GM19455 (cell line): ENCODE results near the gene PEF1.

Source experiments
- ATAC-seq: cut with Tn5 transposase; IDR thresholded peaks from one replicate; pipeline ENCODE4 v1.9.1; 2021; ENCODE audit not compliant: unreplicated experiment

PEF1 gene

DNA sequence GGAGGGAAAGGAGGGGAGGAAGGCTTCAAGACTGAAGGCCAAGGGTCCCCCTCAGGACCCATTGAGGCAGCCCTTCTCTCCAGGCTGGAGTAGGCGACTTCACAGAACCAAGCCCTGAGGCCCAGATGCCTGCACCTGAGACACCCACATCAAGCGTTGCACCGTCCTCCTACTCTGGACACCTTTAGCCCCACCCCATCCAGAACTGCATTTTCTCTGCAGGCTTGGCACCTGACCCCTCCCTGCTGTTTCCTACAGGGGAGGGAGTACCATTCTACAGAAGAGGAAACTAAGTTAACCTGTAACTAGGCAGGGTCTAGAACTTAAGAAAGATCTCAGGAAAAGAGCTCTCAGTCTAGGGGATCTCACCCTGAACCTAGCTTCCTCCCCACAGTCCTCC lies 12.0 kb downstream of the PEF1 start:
- no peak for ATAC-seq

DNA sequence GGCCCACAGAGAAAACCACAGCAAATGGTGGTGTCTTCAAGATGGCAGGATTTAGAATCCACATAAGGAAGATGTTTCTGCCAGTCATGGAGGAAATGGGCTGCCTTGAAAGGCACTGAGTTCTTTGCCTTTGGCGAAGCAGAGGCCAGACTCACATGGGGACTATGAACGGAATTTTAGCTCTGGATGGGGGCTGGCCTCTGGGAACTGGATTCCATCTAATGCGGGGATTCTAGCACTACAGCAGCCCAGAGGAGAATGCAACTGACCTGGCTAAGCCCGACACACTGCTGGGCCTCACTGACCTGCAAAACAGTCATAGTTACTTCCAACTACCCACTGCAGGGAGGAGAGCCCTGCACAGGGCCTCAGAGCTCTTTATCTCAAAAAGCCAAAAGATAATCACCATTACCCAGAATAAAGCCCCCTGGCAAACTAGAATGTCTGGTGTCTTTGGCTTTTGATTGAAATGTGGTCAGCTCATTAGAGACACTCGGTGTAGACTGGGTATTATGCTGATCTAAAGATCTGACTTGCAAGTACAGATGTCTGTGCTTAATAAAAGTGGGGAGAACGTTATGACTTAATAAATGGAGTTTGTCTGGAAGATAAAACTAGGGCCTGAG lies 15.6 kb downstream of the PEF1 start:
- no peak for ATAC-seq

DNA sequence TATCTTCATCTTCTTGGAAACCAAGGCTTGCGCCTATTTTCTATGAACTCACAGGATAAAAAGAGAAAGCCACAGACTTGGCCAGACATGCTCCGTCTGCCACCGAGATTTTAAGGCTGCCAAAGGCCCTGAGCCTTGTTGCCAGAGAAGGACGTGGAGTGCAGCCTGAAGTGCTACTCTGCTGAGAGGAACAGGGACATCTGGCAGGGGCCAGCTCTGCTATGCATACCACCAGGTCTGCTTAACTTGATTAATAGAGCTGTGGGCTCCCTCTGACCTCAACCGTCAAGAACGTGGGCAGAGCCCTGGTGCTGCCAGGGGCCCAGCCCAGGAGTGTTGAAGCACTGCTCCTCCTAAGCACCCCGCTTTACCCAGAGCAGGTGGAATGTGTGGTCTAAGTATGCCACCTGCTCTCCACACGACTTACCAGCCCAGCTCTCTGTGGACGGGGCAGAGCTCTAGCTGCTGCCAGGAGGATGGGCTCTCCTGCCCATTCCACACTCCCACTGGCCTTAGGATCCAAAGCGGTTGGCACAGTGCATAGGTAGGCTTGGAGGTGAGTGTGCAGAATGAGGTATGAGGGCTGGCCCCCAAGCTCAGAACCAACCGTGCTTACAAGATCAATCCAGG lies 16.6 kb downstream of the PEF1 start:
- ATAC-seq, result no peak

- no peak for ATAC-seq
Measured at GRCh38 chr1:31627301-31627929, 17.3 kb downstream of the PEF1 start.

DNA sequence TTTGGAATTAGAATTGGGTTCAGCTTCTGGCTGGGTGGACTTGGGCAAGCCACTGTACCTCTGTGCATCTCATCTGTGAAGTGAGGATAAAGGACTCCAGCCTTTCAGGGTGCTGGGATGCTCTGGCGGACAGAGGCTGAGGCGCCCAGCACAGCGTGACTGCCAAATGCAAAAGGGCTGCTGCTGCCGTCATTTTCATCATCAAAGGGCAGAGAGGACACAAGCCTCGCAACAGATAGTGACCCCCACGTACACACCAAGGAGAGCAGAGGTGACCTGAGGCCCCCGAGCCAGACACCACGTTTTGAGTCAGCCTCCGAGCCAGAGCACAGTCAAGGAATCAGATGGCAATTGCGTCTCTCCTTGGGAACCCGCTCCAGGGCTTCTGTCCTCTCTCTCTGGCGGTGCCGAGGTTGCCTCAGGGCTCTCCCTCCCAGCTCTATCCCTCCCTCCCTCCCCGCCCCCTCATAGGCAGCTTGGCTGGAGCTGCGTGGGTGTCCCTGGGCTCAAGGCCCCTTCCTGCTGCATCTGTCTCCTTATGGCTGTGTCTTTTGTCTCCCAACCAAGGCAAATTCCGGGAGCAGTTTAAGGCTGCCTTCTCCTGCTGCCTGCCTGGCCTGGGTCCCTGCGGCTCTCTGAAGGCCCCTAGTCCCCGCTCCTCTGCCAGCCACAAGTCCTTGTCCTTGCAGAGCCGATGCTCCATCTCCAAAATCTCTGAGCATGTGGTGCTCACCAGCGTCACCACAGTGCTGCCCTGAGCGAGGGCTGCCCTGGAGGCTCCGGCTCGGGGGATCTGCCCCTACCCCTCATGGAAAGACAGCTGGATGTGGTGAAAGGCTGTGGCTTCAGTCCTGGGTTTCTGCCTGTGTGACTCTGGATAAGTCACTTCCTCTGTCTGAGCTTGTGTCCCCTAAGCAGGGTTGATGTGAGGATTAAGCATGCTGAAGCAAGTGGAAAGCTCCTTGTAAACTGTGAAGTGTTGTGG lies 18.2 kb downstream of the PEF1 start:
- ATAC-seq, result no peak

GRCh38 chr1:31625561-31626222 lies 19.0 kb downstream of the PEF1 start:
- ATAC-seq, result no peak

DNA sequence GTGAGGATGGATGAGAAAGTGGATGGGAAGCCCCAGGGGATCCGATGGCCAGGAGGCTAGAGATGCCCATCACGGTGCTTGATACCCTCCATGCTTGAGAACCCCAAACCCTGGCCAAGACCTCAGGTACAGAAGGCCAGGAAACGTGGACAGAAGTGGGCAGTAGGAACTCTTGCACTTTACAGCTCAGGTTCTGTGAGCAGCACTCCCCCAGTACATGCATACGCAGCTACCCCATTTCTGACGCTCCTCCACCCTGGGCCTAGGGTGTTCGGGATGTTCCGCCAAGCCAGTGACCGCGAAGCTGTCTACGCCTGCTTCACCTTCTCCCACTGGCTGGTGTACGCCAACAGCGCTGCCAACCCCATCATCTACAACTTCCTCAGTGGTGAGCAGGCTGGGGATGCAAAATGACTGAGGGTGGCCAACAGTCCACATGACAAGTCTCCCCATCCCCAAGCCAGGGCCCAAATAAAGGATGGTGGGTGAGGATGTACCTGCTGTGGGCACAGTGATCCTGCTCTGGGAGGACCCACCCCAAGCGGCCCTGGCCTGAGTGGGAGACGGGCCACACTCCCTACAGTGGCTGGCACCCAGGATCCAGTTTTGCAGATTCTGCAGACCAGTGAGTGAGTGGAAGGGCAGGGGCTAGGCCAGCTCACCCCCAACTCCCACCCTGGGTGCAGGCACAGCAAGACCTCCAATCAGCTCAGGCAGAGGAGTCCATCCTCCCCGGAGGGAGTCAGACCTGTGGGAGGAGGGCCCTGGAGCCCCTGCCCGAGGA lies 19.8 kb downstream of the PEF1 start:
- ATAC-seq, result no peak

DNA sequence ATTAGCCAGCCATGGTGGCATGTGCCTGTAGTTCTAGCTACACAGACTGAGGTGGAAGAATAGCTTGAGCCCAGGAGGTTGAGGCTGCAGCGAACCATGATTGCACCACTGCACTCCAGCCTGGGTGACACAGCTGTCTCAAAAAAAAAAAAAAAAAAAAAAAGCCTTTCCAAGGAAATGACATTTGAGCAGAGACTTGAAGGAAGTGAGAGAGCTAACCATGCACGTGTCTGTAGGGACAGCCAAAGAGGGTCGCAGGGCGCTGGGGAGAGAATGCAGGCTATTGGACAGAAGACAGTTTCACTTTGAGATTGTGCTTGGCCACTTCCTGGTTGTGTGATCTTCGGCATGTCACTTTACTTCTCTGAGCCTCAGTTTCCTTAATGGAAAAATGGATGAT lies 20.4 kb downstream of the PEF1 start:
- no peak for ATAC-seq

GRCh38 chr1:31623365-31623764 lies 21.3 kb downstream of the PEF1 start:
- no peak for ATAC-seq

GRCh38 chr1:31621847-31622730 lies 22.6 kb downstream of the PEF1 start:
- no peak for ATAC-seq

DNA sequence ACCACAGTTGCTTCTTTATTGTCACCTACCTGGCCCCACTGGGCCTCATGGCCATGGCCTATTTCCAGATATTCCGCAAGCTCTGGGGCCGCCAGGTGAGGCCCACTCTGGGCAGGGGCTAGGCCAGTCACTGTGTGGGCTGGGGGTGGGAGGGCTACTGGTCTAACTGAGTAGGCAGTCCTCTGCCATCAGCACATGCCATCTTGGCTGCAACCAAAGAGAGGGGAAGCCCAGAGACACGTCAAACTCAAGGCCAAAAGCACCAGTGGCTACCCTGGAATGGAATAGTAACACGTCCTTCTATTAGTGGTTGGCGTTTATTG lies 23.2 kb downstream of the PEF1 start:
- no peak for ATAC-seq

GRCh38 chr1:31620631-31621497 lies 23.8 kb downstream of the PEF1 start:
- no peak for ATAC-seq

DNA sequence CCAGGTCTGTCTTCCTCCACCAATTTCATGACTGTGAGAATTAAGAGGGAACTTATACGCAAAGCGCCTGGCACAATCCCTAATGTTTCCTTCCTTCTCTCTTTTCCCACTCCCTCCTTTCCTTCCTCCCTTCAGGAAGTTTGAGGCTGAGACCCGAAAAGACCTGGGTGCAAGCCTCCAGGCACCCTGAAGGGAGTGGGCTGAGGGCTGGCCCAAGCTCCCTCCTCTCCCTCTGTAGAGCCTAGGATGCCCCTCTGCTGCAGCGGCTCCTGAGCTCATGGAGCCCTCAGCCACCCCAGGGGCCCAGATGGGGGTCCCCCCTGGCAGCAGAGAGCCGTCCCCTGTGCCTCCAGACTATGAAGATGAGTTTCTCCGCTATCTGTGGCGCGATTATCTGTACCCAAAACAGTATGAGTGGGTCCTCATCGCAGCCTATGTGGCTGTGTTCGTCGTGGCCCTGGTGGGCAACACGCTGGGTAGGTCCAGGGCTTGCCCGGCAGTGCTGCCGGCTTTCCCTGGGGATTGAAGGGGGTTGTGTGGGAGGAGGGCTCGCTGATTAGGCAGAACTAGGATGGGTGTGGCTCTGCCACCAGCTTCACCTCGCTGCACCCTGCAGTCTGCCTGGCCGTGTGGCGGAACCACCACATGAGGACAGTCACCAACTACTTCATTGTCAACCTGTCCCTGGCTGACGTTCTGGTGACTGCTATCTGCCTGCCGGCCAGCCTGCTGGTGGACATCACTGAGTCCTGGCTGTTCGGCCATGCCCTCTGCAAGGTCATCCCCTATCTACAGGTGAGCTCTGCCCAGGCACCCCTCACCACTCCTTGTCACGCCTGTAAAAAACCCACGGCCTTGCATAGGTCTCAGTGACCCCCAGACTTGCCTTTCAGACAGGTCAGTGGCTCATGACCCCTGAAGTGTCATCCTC lies 25.5 kb downstream of the PEF1 start:
- ATAC-seq, result no peak

DNA sequence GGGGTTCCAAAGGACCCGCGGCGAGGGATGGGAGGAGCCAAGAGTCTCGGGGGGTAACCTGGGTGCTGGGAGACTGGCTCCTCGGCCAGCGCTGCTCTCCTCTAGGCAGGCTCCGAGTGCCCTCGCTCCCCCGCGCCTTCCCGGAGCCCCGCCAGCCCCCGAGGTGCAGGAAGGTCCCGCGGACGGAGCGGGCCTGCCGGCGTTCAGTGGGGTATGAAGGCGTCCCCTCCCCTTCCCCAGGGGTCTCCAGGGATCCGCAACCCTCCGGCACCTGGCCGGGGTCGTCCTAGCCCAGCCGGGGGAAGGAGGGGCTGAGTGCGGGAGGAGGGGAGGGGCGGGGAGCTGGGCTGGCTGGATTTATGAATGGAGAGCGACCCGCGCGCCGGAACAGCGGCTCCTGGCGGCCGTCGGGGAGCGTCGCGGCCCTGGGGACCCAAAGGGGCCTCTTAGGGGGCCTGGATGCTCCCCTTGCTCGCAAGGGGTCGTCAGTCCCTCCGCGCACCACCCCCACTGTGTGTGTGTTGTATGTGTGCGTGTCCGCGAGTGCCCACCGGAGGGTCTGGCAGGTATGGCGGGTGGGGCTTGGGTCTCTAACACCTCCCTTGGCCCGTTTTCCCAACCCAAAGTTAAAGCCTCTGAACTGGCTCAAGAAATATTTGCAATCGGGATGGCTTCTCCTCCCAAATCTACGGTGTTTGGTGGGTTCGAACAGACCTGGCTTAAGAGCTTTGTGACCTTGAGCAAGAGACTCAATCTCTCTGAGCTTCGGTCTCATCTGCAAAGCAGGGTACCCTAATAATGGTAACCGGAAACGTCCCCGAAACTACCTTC lies 26.5 kb downstream of the PEF1 start:
- no peak for ATAC-seq

- no peak for ATAC-seq
Measured at GRCh38 chr1:31617218-31617915, 27.3 kb downstream of the PEF1 start, which contains the start of gene HCRTR1. TSS of gene HCRTR1 (plus strand) at chr1:31617689. CDS start at chr1:31619193, 1,504 bp downstream.

DNA sequence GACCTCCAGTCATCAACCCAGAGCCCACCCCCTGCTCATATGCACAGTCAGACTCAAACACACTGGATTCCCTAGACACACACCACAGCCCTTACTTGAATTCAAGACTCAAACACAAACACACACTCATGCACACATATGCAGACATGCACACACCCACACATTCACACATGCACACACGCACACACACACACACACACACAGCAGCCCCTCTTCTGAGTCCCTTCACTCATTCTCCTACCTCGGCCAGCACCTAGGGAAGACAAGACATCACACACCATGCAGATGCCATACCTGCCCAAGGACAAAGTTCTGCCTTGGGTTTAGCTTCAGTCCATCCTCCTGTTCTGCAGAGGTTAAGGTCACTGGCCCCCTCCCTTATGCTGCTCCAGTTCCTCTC lies 28.7 kb downstream of the PEF1 start:
- no peak for ATAC-seq
